B cell (primary cell): Measurements from ENCODE around the gene SLC35F5. TPM values are rescaled to one million over a fixed set of nuclear protein-coding genes. Genes with fewer than 3 reads are reported as not detected.
"Not testable (repeated sequence)": the region's sequence is repeated elsewhere in the genome, so short reads cannot be mapped to it uniquely, and the experiment has no call there.

Experiments used
- ATAC-seq: fragments of 200-7000 bp; cut with Tn5 transposase; one replicate; pipeline ENCODE4 v1.10.0; 2021; ENCODE audit warnings: low read depth, mild to moderate bottlenecking, moderate number of reproducible peaks, moderate library complexity
- CTCF ChIA-PET: fragments of 350-600 bp; sonication (Branson Sonifier 250); formaldehyde crosslinking; loops from one replicate; lab custom pipeline; 2021; ENCODE audit warnings: antibody characterized with exemption, inconsistent platforms; lab: Charles Lee
- POLR2A ChIA-PET: fragments of 350-600 bp; sonication (Branson Sonifier 250); formaldehyde crosslinking; loops from one replicate; lab custom pipeline; 2021; ENCODE audit warnings: antibody characterized with exemption; lab: Charles Lee
- DNase-seq: peaks from one replicate; pipeline ENCODE4 v3.0.0; 2013
- H2AFZ ChIP-seq: 2 replicates; pipeline ENCODE4 v1.6.1; 2012; ENCODE audit warnings: mild to moderate bottlenecking, low read depth, low read length; ENCODE audit not compliant: insufficient read depth, poor library complexity, severe bottlenecking
- H3K27ac ChIP-seq, 2 donors: 1 replicate in 1 of 2; 2 replicates in 1 of 2; pipeline ENCODE4 v1.5.1; 2012 to 2013; ENCODE audit warnings: low read length in 2 of 2, mild to moderate bottlenecking in 2 of 2, moderate library complexity in 1 of 2
- H3K27me3 ChIP-seq, 4 experiments: fragments of 200-600 bp in 1 of 4; sonication (generic) in 1 of 4; replicated peaks in 1 of 4; 1 replicate in 2 of 4; 2 replicates in 2 of 4; pipeline versions ENCODE4 v1.6.1 to v1.7.0; 2013 to 2016; ENCODE audit warnings: low read length in 3 of 4, mild to moderate bottlenecking in 2 of 4, mixed read lengths in 1 of 4, moderate library complexity in 1 of 4; ENCODE audit not compliant: insufficient read depth in 4 of 4, control insufficient read depth in 3 of 4; ENCODE audit errors: control extremely low read depth in 1 of 4
- H3K36me3 ChIP-seq, 2 experiments: replicated peaks in 1 of 2; 1 replicate in 1 of 2; 2 replicates in 1 of 2; pipeline versions ENCODE4 v1.6.1 to v1.7.1; 2013; ENCODE audit warnings: low read length in 1 of 2; ENCODE audit not compliant: insufficient read depth in 2 of 2, control insufficient read depth in 1 of 2; ENCODE audit errors: control extremely low read depth in 1 of 2, extremely low read depth in 1 of 2
- H3K4me1 ChIP-seq, 2 donors: fragments of 200-600 bp in 1 of 2; sonication (generic) in 1 of 2; 1 replicate in 1 of 2; 2 replicates in 1 of 2; pipeline versions ENCODE4 v1.5.1 to v1.6.1; 2013 to 2017; ENCODE audit warnings: low read length in 2 of 2; ENCODE audit not compliant: control insufficient read depth in 2 of 2, insufficient read depth in 2 of 2
- H3K4me2 ChIP-seq: replicated peaks from 2 replicates; pipeline ENCODE3; 2012; ENCODE audit warnings: mild to moderate bottlenecking, low read depth, low read length; ENCODE audit not compliant: poor library complexity, severe bottlenecking
- H3K4me3 ChIP-seq, 5 experiments: fragments of 200-600 bp in 1 of 5; sonication (generic) in 1 of 5; 1 replicate in 3 of 5; 2 replicates in 2 of 5; pipeline versions ENCODE4 v1.5.1 to v1.7.0; 2011 to 2016; ENCODE audit warnings: low read length in 4 of 5, mild to moderate bottlenecking in 4 of 5, low read depth in 2 of 5, control low read depth in 1 of 5, moderate library complexity in 1 of 5; ENCODE audit not compliant: insufficient read depth in 1 of 5; ENCODE audit errors: control extremely low read depth in 1 of 5, extremely low read depth in 1 of 5
- H3K79me2 ChIP-seq: fragments of 200-600 bp; sonication (generic); one replicate; pipeline ENCODE4 v1.6.0; 2016; ENCODE audit warnings: low read length; ENCODE audit not compliant: control insufficient read depth, insufficient read depth
- H3K9ac ChIP-seq: fragments of 200-600 bp; sonication (generic); 2 replicates; pipeline ENCODE4 v1.6.1; 2017; ENCODE audit warnings: mild to moderate bottlenecking, low read length, moderate library complexity
- H3K9me3 ChIP-seq, 3 donors: one replicate each; pipeline versions ENCODE4 v1.6.1 to v1.7.1; 2013; ENCODE audit warnings: low read length in 2 of 3; ENCODE audit not compliant: control insufficient read depth in 2 of 3, insufficient read depth in 1 of 3; ENCODE audit errors: control extremely low read depth in 1 of 3
- H4K20me1 ChIP-seq: 2 replicates; pipeline ENCODE4 v1.6.0; 2012; ENCODE audit warnings: mild to moderate bottlenecking, low read length; ENCODE audit not compliant: insufficient read depth, control insufficient read depth, poor library complexity, severe bottlenecking
- H3K27ac Mint-ChIP-seq: one replicate; pipeline ENCODE4 v1.8.0; 2021; ENCODE audit warnings: mixed read lengths
- H3K27me3 Mint-ChIP-seq: one replicate; pipeline ENCODE4 v1.8.0; 2021; ENCODE audit warnings: mixed read lengths
- H3K4me1 Mint-ChIP-seq: one replicate; pipeline ENCODE4 v1.8.0; 2021; ENCODE audit warnings: mixed read lengths
- H3K4me3 Mint-ChIP-seq: one replicate; pipeline ENCODE4 v1.8.0; 2021; ENCODE audit warnings: mixed read lengths
- H3K9me3 Mint-ChIP-seq: one replicate; pipeline ENCODE4 v1.8.0; 2022; ENCODE audit warnings: mixed read lengths; ENCODE audit not compliant: insufficient read depth
- CTCF ChIP-seq: fragments of 200-600 bp; IDR thresholded peaks from one replicate; pipeline ENCODE4 v1.8.0; 2022; ENCODE audit warnings: antibody characterized with exemption, mild to moderate bottlenecking
- EZH2 ChIP-seq: IDR thresholded peaks from 2 replicates; pipeline ENCODE4 v1.6.1; 2012; ENCODE audit warnings: borderline replicate concordance, low read depth, mild to moderate bottlenecking, moderate library complexity, low read length; ENCODE audit not compliant: insufficient read depth, poor library complexity, severe bottlenecking
- WGBS: methylation state at CpG from one replicate; pipeline ENCODE4 v1.1.5; 2013; ENCODE audit warnings: missing lambda C conversion rate; ENCODE audit not compliant: insufficient coverage; 5-methylcytosine and 5-hydroxymethylcytosine counted together
- intact Hi-C: fragments of 100-400 bp; cut with micrococcal nuclease; formaldehyde crosslinking; loops from one replicate; pipeline ENCODE4 v1.10.0; 2022
- polyA plus RNA-seq: library from polyadenylated mRNA; depleted of rRNA; stranded (reverse); fragments of >200 nt; gene quantifications from 2 replicates; pipeline ENCODE4 v1.2.3, GENCODE V29; 2012
- total RNA-seq, 2 donors: library from RNA; stranded (reverse); fragments of 120-200 nt in 1 of 2; gene quantifications; 1 replicate in 1 of 2; 2 replicates in 1 of 2; pipeline versions ENCODE4 v1.2.3 to v1.2.4, GENCODE V29; 2013 to 2022

The SLC35F5 gene
- total and polyA plus RNA-seq, 2 donors (not counting 1 experiment from before 2014, with no cell fraction given) = 9.8 to 75.5 TPM

- Histone ChIP-seq H3K36me3 (peaks cover 3% of the 10 kb centered on the region in 2 experiments), H3K9ac (no peak overlapping the region), H3K4me1 (no peaks in the 10 kb centered on the region), H3K79me2 (no peaks in the 10 kb centered on the region), H3K4me3 (no peak overlapping the region), H3K27me3 (no peaks in the 10 kb centered on the region), H3K9me3 (no peaks in the 10 kb centered on the region), H3K4me2 (no peak overlapping the region), H2AFZ (no peak overlapping the region), H3K27ac (no peak overlapping the region), H4K20me1 (no peaks in the 10 kb centered on the region)
- Mint-ChIP-seq H3K4me3 (no peak overlapping the region), H3K4me1 (no peaks in the 10 kb centered on the region), H3K27me3 (no peaks in the 10 kb centered on the region), H3K27ac (no peak overlapping the region), H3K9me3 (no peaks in the 10 kb centered on the region)
- no peak for TF ChIP-seq EZH2
- no peak for TF ChIP-seq CTCF
- ChIA-PET CTCF (interaction anchor here (1.4 kb wide), 1 partner anchor 8 kb away, joined by 4 read pairs; no protein-coding TSS in a partner anchor), POLR2A (no interaction called here)
- ATAC-seq (no peak), DNase-seq (no peak)
- intact Hi-C loops = no loop called here
- 96% methylated on average over 6 of the region's 7 CpGs for WGBS
Observed at GRCh38 chr2:113705982-113706523, 50.4 kb downstream of the SLC35F5 start.

GRCh38 chr2:113704300-113704993 is 52.0 kb downstream of the SLC35F5 start:
- H3K36me3 ChIP-seq, H3K27me3 ChIP-seq, DNase-seq, H3K9ac ChIP-seq, H3K27ac Mint-ChIP-seq, H2AFZ ChIP-seq, H3K9me3 ChIP-seq, H3K27me3 Mint-ChIP-seq, H3K4me2 ChIP-seq, H3K27ac ChIP-seq, H3K79me2 ChIP-seq, ATAC-seq, H4K20me1 ChIP-seq, H3K9me3 Mint-ChIP-seq, POLR2A ChIA-PET, H3K4me3 Mint-ChIP-seq, H3K4me3 ChIP-seq: not testable (repeated sequence)
- intact Hi-C loops = loop anchor here (5.0 kb wide), 1 partner anchor 102 kb away; no protein-coding TSS in a partner anchor
- H3K4me1 ChIP-seq = peaks cover 10 to 11% of the 10 kb centered on the region in 2 donors
- WGBS = 95% methylated on average over 36 of the region's 54 CpGs
- CTCF ChIA-PET = interaction anchor here (1.5 kb wide), 1 partner anchor 10 kb away, joined by 4 read pairs; no protein-coding TSS in a partner anchor
- peaks cover 11% of the 10 kb centered on the region for H3K4me1 Mint-ChIP-seq
